HEK293 (cell line): Measurements from ENCODE around the gene TASP1.
"Not testable (repeated sequence)": the region's sequence is repeated elsewhere in the genome, so short reads cannot be mapped to it uniquely, and the experiment has no call there.

Experiments used
- CTCF ChIA-PET: fragments of 350-600 bp; formaldehyde crosslinking; extraction: SDS; loops from one replicate; lab custom pipeline; 2021; ENCODE audit warnings: antibody characterized with exemption; lab: Yijun Ruan, JAX
- POLR2A ChIA-PET: fragments of 300-600 bp; formaldehyde crosslinking; extraction: SDS; loops from one replicate; lab custom pipeline; 2020; ENCODE audit warnings: antibody characterized with exemption, inconsistent platforms; lab: Yijun Ruan, JAX
- H3K27ac ChIP-seq: fragments of 200-500 bp; sonication (Bioruptor generic); 2 replicates; pipeline ENCODE4 v1.5.1; 2014; ENCODE audit warnings: low read depth, low read length, control low read depth, inconsistent platforms; ENCODE audit errors: extremely low read depth
- H3K36me3 ChIP-seq, 2 experiments: fragments of 200-500 bp in 1 of 2; sonication (Bioruptor generic) in 1 of 2; 1 replicate in 1 of 2; 2 replicates in 1 of 2; pipeline ENCODE4 v1.5.1; 2014 to 2017; ENCODE audit warnings: inconsistent platforms in 2 of 2, low read length in 2 of 2; ENCODE audit not compliant: control insufficient read depth in 2 of 2, insufficient read depth in 1 of 2
- H3K4me1 ChIP-seq: fragments of 200-500 bp; sonication (Bioruptor generic); 2 replicates; pipeline ENCODE4 v1.5.1; 2014; ENCODE audit warnings: mild to moderate bottlenecking, low read length, inconsistent platforms; ENCODE audit not compliant: control insufficient read depth, insufficient read depth
- H3K4me3 ChIP-seq: 2 replicates; pipeline ENCODE4 v1.5.1; 2011; ENCODE audit warnings: low read depth, mild to moderate bottlenecking, control low read depth, low read length, moderate library complexity
- H3K9me3 ChIP-seq: fragments of 200-500 bp; sonication (Bioruptor generic); 2 replicates; pipeline ENCODE4 v1.5.1; 2014; ENCODE audit warnings: low read depth, low read length, inconsistent platforms; ENCODE audit not compliant: control insufficient read depth, insufficient read depth
- KLF16 ChIP-seq: fragments of 450-650 bp; formaldehyde crosslinking; IDR thresholded peaks from 2 replicates; pipeline ENCODE4 v1.5.1; 2017; ENCODE audit warnings: missing biosample characterization, missing genetic modification characterization
- REST ChIP-seq: fragments of 450-650 bp; formaldehyde crosslinking; IDR thresholded peaks from 2 replicates; pipeline ENCODE4 v1.5.1; 2016; ENCODE audit warnings: missing biosample characterization, missing genetic modification characterization
- TSHZ1 ChIP-seq: fragments of 450-650 bp; formaldehyde crosslinking; IDR thresholded peaks from 2 replicates; pipeline ENCODE4 v1.5.1; 2016; ENCODE audit warnings: missing biosample characterization, missing genetic modification characterization, borderline replicate concordance
- ZFP37 ChIP-seq: fragments of 450-650 bp; formaldehyde crosslinking; IDR thresholded peaks from 2 replicates; pipeline ENCODE4 v1.5.1; 2016; ENCODE audit warnings: missing biosample characterization, missing genetic modification characterization
- ZNF157 ChIP-seq: fragments of 450-650 bp; formaldehyde crosslinking; IDR thresholded peaks from 2 replicates; pipeline ENCODE4 v1.5.1; 2016; ENCODE audit warnings: missing biosample characterization, missing genetic modification characterization
- ZNF19 ChIP-seq: fragments of 450-650 bp; formaldehyde crosslinking; IDR thresholded peaks from 2 replicates; pipeline ENCODE4; 2016; ENCODE audit warnings: missing biosample characterization, missing genetic modification characterization, low read depth
- ZNF514 ChIP-seq: fragments of 450-650 bp; formaldehyde crosslinking; IDR thresholded peaks from 2 replicates; pipeline ENCODE4 v1.5.1; 2016; ENCODE audit warnings: missing biosample characterization, missing genetic modification characterization
- ZNF530 ChIP-seq: fragments of 450-650 bp; formaldehyde crosslinking; IDR thresholded peaks from 2 replicates; pipeline ENCODE4 v1.5.1; 2016; ENCODE audit warnings: low read depth, missing biosample characterization, missing genetic modification characterization
- ZNF544 ChIP-seq: fragments of 450-650 bp; formaldehyde crosslinking; IDR thresholded peaks from 2 replicates; pipeline ENCODE4 v1.5.0; 2017; ENCODE audit warnings: missing biosample characterization, missing genetic modification characterization
- ZNF624 ChIP-seq: fragments of 450-650 bp; formaldehyde crosslinking; IDR thresholded peaks from 2 replicates; pipeline ENCODE4 v1.5.1; 2017; ENCODE audit warnings: missing biosample characterization, missing genetic modification characterization
- ZSCAN4 ChIP-seq: fragments of 450-650 bp; formaldehyde crosslinking; IDR thresholded peaks from 2 replicates; pipeline ENCODE4 v1.5.1; 2017; ENCODE audit warnings: missing biosample characterization, missing genetic modification characterization
- ZXDB ChIP-seq: fragments of 450-650 bp; formaldehyde crosslinking; IDR thresholded peaks from 2 replicates; pipeline ENCODE4 v1.5.1; 2016; ENCODE audit warnings: missing biosample characterization, missing genetic modification characterization

TASP1 gene

GRCh38 chr20:13625304-13625979 is 13.3 kb downstream of the TASP1 start (continued):
- TF ChIP-seq ZSCAN4 (tag by site-specific recombination) (no peak), ZFP37 (no peak), ZNF530 (tag by site-specific recombination) (no peak)

- H3K4me1 ChIP-seq, H3K27ac ChIP-seq, POLR2A ChIA-PET, H3K4me3 ChIP-seq, H3K9me3 ChIP-seq, CTCF ChIA-PET: not testable (repeated sequence)
- H3K36me3 ChIP-seq: peaks cover 0 to 15% of the 10 kb centered on the region in 2 experiments; a peak in 2 of 3 replicates
These were observed 19.3 kb downstream of the TASP1 start for GRCh38 chr20:13619415-13619814.

- H3K9me3 ChIP-seq, H3K27ac ChIP-seq, H3K4me3 ChIP-seq, POLR2A ChIA-PET, CTCF ChIA-PET, H3K4me1 ChIP-seq: not testable (repeated sequence)
- H3K36me3 ChIP-seq: peaks cover 0 to 15% of the 10 kb centered on the region in 2 experiments; a peak in 2 of 3 replicates
These were observed 20.3 kb downstream of the TASP1 start for GRCh38 chr20:13618456-13618855.

- H3K9me3 ChIP-seq, H3K27ac ChIP-seq, H3K4me1 ChIP-seq, H3K4me3 ChIP-seq, POLR2A ChIA-PET, CTCF ChIA-PET: not testable (repeated sequence)
- peaks cover 0 to 13% of the 10 kb centered on the region in 2 experiments; a peak in 2 of 3 replicates for H3K36me3 ChIP-seq
These were observed 21.1 kb downstream of the TASP1 start for GRCh38 chr20:13617585-13617984.

- H3K9me3 ChIP-seq, POLR2A ChIA-PET, H3K27ac ChIP-seq, H3K36me3 ChIP-seq, H3K4me3 ChIP-seq, H3K4me1 ChIP-seq: not testable (repeated sequence)
- CTCF ChIA-PET: interaction anchor here (0.7 kb wide), 1 partner anchor 287 kb away, joined by 4 read pairs; no protein-coding TSS in a partner anchor
These were observed 22.0 kb downstream of the TASP1 start for GRCh38 chr20:13616713-13617112.

- Histone ChIP-seq H3K36me3 (peaks cover 4 to 8% of the 10 kb centered on the region in 2 experiments), H3K4me1 (no peaks in the 10 kb centered on the region), H3K27ac (no peak overlapping the region), H3K4me3 (no peak overlapping the region), H3K9me3 (no peaks in the 10 kb centered on the region)
- POLR2A ChIA-PET: no interaction called here
- CTCF ChIA-PET: interaction anchor here (0.6 kb wide), 1 partner anchor 1661 kb away, joined by 3 read pairs; no protein-coding TSS in a partner anchor
- TF ChIP-seq ZNF544 (no peak), ZNF157 (tag by site-specific recombination) (no peak), ZNF514 (tag by site-specific recombination) (no peak), ZSCAN4 (tag by site-specific recombination) (no peak), ZNF624 (tag by site-specific recombination) (no peak), KLF16 (tag by site-specific recombination) (no peak), ZXDB (tag by site-specific recombination) (no peak), ZNF19 (no peak), TSHZ1 (tag by site-specific recombination) (no peak), REST (tag by site-specific recombination) (no peak)
These were observed 24.8 kb downstream of the TASP1 start for GRCh38 chr20:13613917-13614316.
